ENCODE results near the gene MRM1. TPM values are rescaled to one million over a fixed set of nuclear protein-coding genes. Genes with fewer than 3 reads are reported as not detected.

The MRM1 gene
- total and polyA plus RNA-seq, 9 of the 15 experiments (the other 6 are each of a cell fraction or from before 2014, with no cell fraction given) = 0.61 to 28.4 (median 21.5) TPM

DNA sequence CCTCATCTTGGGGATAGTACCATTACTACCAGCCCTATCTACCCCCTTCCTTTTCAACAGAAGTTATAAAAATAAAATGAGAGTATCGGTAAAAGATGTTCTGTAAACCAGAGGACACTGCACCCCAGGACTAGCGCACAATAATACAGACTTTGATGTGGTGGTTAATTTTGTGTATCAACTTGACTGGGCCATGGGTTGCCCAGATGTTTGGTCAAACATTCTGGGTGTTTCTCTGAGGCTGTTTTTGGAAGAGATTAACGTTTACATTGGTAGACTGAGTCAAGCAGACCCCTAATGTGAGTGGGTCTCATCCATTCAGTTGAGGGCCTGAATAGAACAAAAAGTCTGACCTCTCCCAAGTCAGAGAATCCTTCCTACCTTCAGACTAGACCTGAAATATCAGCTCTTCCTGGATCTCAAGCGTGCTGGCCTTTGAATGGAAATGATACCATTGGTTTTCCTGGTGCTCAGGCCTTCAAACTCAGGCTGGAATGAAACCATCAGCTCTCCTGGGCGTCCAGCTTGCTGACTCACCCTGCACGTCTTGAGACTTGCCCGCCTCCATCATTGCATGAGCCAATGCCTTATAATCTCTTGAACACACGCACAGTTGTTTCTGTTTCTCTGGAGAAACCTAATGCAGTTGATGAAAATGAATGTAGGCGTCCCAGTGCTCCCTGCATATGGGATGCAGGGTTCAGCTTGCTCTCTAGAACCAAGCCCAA, 10.1 kb downstream of the MRM1 start (continued):
- TF ChIP-seq, protein P1, sequence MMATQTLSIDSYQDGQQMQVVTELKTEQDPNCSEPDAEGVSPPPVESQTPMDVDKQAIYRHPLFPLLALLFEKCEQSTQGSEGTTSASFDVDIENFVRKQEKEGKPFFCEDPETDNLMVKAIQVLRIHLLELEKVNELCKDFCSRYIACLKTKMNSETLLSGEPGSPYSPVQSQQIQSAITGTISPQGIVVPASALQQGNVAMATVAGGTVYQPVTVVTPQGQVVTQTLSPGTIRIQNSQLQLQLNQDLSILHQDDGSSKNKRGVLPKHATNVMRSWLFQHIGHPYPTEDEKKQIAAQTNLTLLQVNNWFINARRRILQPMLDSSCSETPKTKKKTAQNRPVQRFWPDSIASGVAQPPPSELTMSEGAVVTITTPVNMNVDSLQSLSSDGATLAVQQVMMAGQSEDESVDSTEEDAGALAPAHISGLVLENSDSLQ (IDR thresholded peaks at IDR 0.05) = peak; percentile 28; the same call in 1 of the 2 replicates
- TF ChIP-seq ZFX (CRISPR knock-in tag; IDR thresholded peaks at IDR 0.05) (peak; percentile 56), BHLHE40 (IDR thresholded peaks at IDR 0.05; ENCODE audit: low read length) (peak; percentile 41; the same call in 1 of the 2 replicates), CREM (IDR thresholded peaks at IDR 0.05; ENCODE audit: low read depth) (no peak), RAD21 (CRISPR knock-in tag; conservative IDR thresholded peaks at IDR 0.05 in 1 of 2, IDR thresholded peaks at IDR 0.05 in 1 of 2) (no peak), NR2C1 (IDR thresholded peaks at IDR 0.05) (no peak), NR2C1 (tag; IDR thresholded peaks at IDR 0.05) (no peak), POLR2AphosphoS2 (IDR thresholded peaks at IDR 0.05; ENCODE audit: low read length) (no peak), C11orf30 (IDR thresholded peaks at IDR 0.05; ENCODE audit: low read depth) (peak; percentile 93), NFRKB (IDR thresholded peaks at IDR 0.05; ENCODE audit: low read depth) (0 out of 2 replicates have a peak, but pooled peaks have one; percentile 49), FOXK2 (conservative IDR thresholded peaks at IDR 0.05 in 1 of 2, IDR thresholded peaks at IDR 0.05 in 1 of 2; ENCODE audit: low read depth in 2 of 2) (0 out of 4 replicates have a peak, but pooled peaks of 1 of the 2 experiments have one; percentile 50), CAMTA2 (CRISPR knock-in tag; conservative IDR thresholded peaks at IDR 0.05) (no peak), KLF1 (tag; IDR thresholded peaks at IDR 0.05) (no peak), SMARCE1 (IDR thresholded peaks at IDR 0.05) (peak; percentile 31; the same call in 1 of the 2 replicates), RBM14 (IDR thresholded peaks at IDR 0.05; ENCODE audit: borderline replicate concordance, insufficient read depth, low read depth, low read length) (no peak), ZNF717 (CRISPR knock-in tag; IDR thresholded peaks at IDR 0.05) (no peak), MTA1 (IDR thresholded peaks at IDR 0.05; ENCODE audit: borderline replicate concordance) (no peak), NCOA1 (IDR thresholded peaks at IDR 0.05; ENCODE audit: low read depth) (no peak), NFE2 (IDR thresholded peaks at IDR 0.05; ENCODE audit: low read depth) (peak; percentile 93), ESRRA (IDR thresholded peaks at IDR 0.05; ENCODE audit: borderline replicate concordance, low read depth) (no peak), PML (IDR thresholded peaks at IDR 0.05; ENCODE audit: low read length) (no peak), CCAR2 (IDR thresholded peaks at IDR 0.05; ENCODE audit: low read depth, low read length) (no peak)
- TF ChIP-seq, protein P2, sequence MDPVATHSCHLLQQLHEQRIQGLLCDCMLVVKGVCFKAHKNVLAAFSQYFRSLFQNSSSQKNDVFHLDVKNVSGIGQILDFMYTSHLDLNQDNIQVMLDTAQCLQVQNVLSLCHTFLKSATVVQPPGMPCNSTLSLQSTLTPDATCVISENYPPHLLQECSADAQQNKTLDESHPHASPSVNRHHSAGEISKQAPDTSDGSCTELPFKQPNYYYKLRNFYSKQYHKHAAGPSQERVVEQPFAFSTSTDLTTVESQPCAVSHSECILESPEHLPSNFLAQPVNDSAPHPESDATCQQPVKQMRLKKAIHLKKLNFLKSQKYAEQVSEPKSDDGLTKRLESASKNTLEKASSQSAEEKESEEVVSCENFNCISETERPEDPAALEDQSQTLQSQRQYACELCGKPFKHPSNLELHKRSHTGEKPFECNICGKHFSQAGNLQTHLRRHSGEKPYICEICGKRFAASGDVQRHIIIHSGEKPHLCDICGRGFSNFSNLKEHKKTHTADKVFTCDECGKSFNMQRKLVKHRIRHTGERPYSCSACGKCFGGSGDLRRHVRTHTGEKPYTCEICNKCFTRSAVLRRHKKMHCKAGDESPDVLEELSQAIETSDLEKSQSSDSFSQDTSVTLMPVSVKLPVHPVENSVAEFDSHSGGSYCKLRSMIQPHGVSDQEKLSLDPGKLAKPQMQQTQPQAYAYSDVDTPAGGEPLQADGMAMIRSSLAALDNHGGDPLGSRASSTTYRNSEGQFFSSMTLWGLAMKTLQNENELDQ (CRISPR knock-in tag; IDR thresholded peaks at IDR 0.05; ENCODE audit: borderline replicate concordance) = no peak
- TF ChIP-seq, protein P3, sequence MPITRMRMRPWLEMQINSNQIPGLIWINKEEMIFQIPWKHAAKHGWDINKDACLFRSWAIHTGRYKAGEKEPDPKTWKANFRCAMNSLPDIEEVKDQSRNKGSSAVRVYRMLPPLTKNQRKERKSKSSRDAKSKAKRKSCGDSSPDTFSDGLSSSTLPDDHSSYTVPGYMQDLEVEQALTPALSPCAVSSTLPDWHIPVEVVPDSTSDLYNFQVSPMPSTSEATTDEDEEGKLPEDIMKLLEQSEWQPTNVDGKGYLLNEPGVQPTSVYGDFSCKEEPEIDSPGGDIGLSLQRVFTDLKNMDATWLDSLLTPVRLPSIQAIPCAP (CRISPR knock-in tag; IDR thresholded peaks at IDR 0.05; ENCODE audit: borderline replicate concordance) = no peak
- TF ChIP-seq, protein P4, sequence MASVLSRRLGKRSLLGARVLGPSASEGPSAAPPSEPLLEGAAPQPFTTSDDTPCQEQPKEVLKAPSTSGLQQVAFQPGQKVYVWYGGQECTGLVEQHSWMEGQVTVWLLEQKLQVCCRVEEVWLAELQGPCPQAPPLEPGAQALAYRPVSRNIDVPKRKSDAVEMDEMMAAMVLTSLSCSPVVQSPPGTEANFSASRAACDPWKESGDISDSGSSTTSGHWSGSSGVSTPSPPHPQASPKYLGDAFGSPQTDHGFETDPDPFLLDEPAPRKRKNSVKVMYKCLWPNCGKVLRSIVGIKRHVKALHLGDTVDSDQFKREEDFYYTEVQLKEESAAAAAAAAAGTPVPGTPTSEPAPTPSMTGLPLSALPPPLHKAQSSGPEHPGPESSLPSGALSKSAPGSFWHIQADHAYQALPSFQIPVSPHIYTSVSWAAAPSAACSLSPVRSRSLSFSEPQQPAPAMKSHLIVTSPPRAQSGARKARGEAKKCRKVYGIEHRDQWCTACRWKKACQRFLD (CRISPR knock-in tag; IDR thresholded peaks at IDR 0.05) = no peak
